HG03025 (cell line): ENCODE data around the gene RPTOR.

Experiments
- ATAC-seq: cut with Tn5 transposase; IDR thresholded peaks from one replicate; pipeline ENCODE4 v1.9.1; 2021; ENCODE audit warnings: mild to moderate bottlenecking, moderate library complexity; ENCODE audit not compliant: unreplicated experiment, low FRiP score

RPTOR gene

GRCh38 chr17:80633207-80633606, 88.6 kb downstream of the RPTOR start:
- no peak for ATAC-seq

- ATAC-seq: no peak
Measured at GRCh38 chr17:80633994-80634566, 89.4 kb downstream of the RPTOR start.

- ATAC-seq: no peak
Measured at GRCh38 chr17:80636361-80637018, 91.9 kb downstream of the RPTOR start.

- no peak for ATAC-seq
Measured at GRCh38 chr17:80637048-80637781, 92.6 kb downstream of the RPTOR start.

- ATAC-seq: no peak
Measured at GRCh38 chr17:80639658-80640057, 95.0 kb downstream of the RPTOR start.

- no peak for ATAC-seq
Measured at GRCh38 chr17:80640366-80641084, 95.9 kb downstream of the RPTOR start.

- ATAC-seq: no peak
Measured at GRCh38 chr17:80643326-80644099, 98.9 kb downstream of the RPTOR start.

GRCh38 chr17:80644536-80644935, 99.9 kb downstream of the RPTOR start:
- ATAC-seq: no peak

- ATAC-seq: no peak
Measured at GRCh38 chr17:80645706-80646325, 101.2 kb downstream of the RPTOR start.

- ATAC-seq: no peak
Measured at GRCh38 chr17:80646328-80646727, 101.7 kb downstream of the RPTOR start.

- no peak for ATAC-seq
Measured at GRCh38 chr17:80647746-80648145, 103.1 kb downstream of the RPTOR start.

GRCh38 chr17:80649200-80649644, 104.6 kb downstream of the RPTOR start:
- no peak for ATAC-seq

GRCh38 chr17:80649672-80650330, 105.2 kb downstream of the RPTOR start:
- ATAC-seq: no peak

- no peak for ATAC-seq
Measured at GRCh38 chr17:80650331-80650672, 105.7 kb downstream of the RPTOR start.

GRCh38 chr17:80650751-80651518, 106.3 kb downstream of the RPTOR start:
- no peak for ATAC-seq

- no peak for ATAC-seq
Measured at GRCh38 chr17:80652756-80653330, 108.2 kb downstream of the RPTOR start.

GRCh38 chr17:80653856-80654255, 109.2 kb downstream of the RPTOR start:
- ATAC-seq: no peak

GRCh38 chr17:80655608-80656007, 111.0 kb downstream of the RPTOR start:
- no peak for ATAC-seq
